VCaP (cell line): ENCODE measurements around the gene DEXI.

Experiments used
- H3K27ac ChIP-seq: fragments of 450-650 bp; 2 replicates; pipeline ENCODE4 v1.5.1; 2017
- TF ChIP-seq, protein P1 (sequence below): fragments of 450-650 bp; conservative IDR thresholded peaks from 2 replicates; pipeline ENCODE4 v1.5.1; 2017; ENCODE audit warnings: mild to moderate bottlenecking, moderate library complexity

Gene DEXI

DNA sequence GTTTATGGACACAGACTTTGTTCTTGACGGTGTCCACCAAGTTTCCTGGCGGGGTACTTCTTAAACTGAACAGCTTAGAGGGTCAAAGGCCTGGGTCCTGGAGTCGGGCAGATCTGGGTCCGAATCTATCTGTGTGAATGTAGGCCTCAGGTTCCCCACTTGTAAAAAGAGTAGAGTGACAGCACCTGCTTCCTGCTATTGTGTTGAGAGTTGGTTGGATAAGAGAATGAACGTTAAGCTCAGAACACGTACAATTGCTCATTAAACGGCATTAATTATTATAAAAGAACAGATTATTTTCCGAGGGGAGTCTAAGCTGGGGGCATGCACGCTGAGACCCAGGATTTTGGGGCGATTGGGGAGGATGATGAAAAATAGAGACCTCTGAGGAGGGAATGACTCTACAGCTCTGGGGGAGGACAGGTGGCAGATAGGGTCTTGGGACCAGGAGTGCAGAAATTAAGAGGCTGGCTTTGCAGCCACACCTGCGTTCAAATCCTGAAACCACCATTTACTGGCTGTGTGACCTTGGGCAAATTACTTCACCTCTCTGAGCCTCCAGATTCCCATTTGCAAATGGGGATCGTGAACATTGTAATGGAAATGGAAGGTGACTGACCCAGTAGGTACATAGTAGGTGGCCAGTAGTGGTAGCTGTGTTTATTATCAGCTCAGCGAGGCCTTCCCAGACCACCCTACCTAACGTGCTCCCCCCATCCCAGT lies 3.0 kb upstream of the DEXI start:
- H3K27ac ChIP-seq: peak overlapping the region; percentile 61; the same call in 1 of the 2 replicates

DNA sequence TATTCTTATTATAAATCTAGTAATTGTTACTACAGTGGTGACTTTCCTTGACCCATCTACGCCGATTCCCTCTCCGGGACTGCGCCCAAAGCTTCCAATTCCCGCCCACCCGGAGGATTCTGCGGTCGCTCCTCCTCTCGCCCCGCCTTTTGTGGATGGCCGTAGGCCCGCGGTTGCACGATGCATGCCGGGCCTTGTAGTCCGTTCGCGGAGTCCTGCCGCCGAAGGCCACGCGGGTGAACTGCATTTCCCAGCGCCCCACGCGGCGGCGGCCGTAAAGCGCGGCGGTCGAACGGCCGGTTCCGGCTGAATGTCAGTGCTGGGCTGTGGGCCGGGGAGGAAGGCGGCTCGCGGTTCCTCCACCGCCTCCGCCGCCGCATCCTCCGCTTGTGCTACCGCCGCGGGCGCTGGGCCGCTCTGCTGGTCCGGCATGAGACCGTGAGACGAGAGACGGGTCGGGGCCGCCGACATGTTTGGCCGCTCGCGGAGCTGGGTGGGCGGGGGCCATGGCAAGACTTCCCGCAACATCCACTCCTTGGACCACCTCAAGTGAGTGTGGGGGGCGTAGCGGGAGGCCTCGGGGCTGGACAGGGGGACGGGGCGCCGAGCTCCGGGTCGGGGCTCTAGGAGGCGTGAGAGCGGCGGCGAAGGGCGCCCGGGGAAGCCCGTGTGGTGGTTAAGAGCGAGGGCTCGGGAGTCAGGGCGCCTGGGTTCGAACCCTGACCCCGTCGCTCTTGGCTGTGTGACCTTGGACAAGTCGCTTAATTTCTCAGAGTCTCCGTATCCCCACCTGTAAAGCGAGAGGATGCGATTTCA lies 2.2 kb upstream of the DEXI start, which contains the start of gene CLEC16A:
TSS of gene CLEC16A (plus strand) at position 316 of the 816 bp plus-strand sequence. CDS start at position 470, 154 bp downstream.
- H3K27ac ChIP-seq: peak within 1 kb of the TSS; percentile 61; the same call in 1 of the 2 replicates
- TF ChIP-seq, protein P1, sequence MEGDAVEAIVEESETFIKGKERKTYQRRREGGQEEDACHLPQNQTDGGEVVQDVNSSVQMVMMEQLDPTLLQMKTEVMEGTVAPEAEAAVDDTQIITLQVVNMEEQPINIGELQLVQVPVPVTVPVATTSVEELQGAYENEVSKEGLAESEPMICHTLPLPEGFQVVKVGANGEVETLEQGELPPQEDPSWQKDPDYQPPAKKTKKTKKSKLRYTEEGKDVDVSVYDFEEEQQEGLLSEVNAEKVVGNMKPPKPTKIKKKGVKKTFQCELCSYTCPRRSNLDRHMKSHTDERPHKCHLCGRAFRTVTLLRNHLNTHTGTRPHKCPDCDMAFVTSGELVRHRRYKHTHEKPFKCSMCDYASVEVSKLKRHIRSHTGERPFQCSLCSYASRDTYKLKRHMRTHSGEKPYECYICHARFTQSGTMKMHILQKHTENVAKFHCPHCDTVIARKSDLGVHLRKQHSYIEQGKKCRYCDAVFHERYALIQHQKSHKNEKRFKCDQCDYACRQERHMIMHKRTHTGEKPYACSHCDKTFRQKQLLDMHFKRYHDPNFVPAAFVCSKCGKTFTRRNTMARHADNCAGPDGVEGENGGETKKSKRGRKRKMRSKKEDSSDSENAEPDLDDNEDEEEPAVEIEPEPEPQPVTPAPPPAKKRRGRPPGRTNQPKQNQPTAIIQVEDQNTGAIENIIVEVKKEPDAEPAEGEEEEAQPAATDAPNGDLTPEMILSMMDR: no peak

More for the DNA sequence above, 3.0 kb upstream of the DEXI start:
- TF ChIP-seq, protein P1: no peak

DNA sequence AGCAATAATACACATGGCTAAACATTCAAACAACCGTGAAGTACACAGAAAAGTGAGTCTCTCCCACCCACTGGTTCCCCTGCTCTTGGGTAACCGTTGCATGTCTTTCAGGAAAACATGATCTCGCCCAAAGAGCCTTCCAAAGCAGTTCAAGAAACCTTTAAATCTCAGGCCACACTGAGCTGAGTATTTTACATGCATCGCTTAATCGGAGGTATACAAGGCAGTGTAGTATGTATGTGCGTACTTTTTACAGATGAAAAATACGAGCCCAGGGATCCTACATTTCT lies 741 bp upstream of the DEXI start:
- peak overlapping the region; percentile 55; the same call in 1 of the 2 replicates for H3K27ac ChIP-seq
- TF ChIP-seq, protein P1: no peak

DNA sequence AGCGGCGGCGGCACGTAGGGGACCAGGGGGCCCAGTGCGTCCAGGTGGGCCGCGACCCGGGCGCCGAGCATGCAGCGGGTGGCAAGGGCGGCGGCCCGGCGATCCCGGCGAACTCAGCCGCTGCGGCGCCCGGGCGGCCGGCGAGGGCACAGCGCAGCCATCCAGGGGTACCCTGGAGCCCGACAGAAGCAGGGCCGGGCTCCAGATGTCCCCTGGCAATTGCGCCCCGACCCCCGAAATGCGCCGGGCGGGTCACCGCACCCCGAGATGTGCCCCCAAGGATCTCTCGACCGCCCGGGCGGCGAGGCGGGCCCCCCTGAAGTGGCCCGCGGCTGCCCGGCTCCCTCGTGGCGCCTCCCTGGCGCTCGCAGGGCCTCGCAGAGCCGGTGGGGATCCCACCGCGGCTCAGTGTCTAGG lies 325 bp downstream of the DEXI start:
- peak overlapping the region; percentile 55 for H3K27ac ChIP-seq

DNA sequence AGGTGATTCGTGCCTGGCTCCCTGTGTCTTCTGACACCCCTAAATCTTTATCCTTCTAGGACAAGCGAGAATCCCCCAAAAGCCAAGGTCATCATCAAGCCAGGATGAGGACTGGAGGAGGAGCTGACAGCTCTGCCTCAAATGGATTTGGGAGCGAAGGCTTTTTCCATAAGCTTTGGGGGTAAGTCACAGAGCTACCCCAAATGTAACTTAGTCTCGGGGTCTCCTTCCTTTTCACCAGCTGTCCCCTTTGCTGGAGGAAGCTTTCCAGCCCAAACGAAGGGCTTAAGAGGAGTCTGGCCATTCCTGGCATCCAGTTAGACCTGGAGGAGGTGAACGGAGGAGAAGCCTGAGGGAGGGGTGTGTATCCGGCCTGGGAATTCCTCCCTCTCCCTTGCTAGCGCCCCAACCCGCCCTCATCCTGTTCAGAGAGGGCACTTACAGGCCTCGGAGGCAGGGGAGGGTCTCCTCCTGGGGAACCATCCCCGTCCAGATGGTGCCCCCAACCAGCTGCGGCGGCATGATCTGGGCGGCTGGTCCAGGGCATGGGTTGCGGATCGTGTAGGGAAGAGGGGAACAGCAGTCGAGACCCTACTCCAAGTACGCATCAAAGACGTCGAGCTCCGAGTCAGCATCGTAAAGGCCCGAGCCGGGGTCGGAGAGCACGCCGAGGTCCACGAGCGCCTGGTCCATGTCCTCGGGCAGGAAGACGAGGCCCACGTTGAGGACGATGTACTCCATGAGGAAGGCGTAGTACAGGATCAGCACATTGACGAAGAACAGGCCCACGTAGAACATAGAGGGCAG lies 938 bp downstream of the DEXI start:
- TF ChIP-seq, protein P1: no peak
- peak overlapping the region; percentile 55; the same call in 1 of the 2 replicates for H3K27ac ChIP-seq

DNA sequence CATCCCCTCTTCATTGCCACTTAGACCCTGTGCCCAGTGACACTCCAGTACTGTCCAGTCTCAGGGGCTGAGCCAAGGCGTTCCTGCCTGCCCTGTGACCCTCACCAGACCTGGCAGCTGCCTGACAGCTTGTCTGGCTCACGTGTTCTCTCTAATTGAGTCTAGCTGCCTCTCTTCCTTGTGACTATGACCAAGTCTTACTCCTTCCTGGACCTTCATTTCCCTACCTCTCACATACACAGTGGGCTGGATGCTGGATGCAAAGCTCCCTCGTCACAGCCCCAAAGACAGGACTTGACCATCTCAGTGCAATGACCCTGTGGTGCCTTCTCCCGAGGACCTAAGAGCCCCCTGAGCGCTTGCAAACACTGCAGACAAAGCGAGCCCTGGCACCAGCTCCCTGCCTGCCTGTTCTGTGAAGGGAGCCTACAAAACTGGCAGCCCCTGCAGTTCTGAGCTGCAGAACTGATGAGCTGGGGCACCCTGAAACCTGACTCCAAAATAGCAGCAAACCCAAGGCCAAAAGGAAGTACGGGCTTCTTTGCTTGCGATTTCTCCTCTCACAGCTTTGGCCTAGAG lies 1.7 kb downstream of the DEXI start:
- TF ChIP-seq, protein P1: no peak
- H3K27ac ChIP-seq: peak overlapping the region; percentile 55; the same call in 1 of the 2 replicates

DNA sequence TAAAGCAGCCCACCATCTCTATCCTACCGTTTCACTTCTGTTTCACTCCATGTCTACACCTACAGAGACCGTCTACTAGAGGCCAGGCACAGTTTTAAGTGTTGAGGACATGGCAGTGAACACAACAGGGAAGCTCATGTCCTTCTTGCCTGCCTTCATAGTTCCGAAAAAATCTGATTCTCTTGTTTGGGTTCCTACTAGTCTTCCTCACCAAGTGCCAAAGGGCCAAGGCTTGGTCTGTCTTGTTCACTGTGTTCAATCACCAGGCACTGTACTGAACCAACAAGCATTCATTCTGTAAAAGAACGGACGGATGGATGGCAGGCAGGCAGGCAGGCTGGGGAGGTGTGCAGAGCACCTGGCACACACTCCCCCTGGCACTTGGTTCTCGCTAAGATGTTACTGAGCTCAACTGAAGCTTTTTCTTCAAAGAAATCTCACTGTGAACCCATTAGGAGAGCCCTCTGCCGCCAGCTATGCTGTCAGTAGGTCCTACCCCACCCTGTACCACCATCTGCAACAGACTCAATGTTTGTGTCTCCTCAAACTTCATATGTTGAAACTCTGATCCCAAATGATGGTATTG lies 2.5 kb downstream of the DEXI start:
- TF ChIP-seq, protein P1: no peak
- H3K27ac ChIP-seq: no peak overlapping the region
